ENCODE measurements around the gene CALML5.

The CALML5 gene

DNA sequence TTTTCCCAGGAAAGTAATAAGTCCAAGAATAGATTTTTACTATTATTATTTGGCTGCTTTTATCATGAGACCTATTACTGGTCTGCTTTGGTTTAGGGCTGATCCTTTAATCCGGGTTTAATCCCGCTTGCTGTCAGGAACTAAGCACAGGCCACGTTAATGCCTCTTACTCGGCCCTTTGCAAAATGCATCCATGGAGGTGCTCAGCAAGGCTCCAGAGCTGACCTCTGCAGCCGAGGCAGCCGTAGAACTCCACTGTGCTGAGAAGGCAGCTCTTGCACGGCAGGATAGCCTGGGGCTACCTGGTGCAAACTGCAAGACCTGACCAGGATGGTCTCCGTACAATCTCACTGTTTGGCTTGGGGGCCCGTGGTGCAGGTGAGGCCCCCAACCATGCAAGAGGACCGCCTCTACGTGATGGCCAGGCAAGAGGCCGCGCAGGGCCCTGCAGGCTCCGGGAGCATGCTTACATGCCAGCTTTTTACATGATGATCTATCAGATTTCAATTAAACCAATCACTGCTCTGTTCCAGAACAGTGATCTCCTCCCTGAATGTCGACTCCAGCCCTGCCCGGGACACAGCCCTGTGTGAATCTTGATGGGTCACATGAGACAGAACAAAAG lies 15.0 kb upstream of the CALML5 start:
- no peak for DNase-seq

DNA sequence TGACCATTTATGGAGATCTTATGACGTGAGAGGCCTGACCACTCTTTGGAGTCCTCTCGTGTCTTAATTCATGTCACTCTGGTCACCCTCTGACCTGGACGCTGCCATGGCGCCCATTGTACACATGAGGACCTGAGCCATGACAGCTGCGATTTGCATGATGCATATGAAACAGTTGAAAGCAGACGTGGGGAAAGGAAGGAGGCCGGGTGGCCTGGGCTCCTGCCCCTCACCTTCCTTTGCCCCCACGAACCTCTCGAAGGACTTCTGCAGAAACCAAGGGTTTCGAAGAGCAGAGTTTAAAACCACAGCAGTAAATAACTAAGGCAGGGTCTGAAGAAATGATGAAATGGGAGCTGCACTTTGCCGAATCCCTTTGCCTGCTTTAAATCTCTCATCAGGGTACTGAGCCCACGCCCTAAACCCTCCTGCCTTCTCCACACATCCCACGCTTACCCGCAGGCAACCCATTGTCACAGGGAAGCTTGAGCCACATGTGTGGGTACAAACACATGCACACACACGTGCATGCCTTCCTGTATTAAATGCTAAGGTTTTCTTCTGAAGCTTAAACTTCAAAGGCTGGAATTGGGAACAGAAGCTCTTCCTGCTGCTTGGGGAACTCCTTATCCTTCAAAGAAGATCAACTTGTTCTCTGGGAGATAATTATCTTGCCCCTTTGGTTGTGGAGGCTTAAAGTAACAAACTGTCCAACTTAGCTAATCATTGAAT lies 13.7 kb upstream of the CALML5 start:
- no peak for DNase-seq

DNA sequence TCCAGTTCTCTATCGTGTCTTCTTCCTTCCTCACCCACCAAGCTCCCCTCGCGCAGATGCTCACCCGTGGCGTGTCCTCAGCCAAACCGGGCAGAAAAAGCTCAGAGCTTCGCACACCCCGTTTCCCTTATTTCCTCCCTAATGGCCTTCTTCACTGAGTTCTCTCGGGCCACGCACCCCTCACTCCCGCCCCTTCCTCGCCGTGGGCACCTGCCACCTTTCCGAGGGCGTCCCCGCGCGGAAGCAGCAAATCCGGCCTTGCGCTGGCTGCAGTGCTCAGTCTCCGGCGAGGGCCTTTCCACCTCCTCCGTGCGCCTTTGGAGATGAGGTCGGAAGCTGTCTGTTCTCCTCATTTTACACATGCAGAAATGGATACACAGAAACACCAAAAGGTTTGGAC lies 13.0 kb upstream of the CALML5 start:
- DNase-seq = no peak

DNA sequence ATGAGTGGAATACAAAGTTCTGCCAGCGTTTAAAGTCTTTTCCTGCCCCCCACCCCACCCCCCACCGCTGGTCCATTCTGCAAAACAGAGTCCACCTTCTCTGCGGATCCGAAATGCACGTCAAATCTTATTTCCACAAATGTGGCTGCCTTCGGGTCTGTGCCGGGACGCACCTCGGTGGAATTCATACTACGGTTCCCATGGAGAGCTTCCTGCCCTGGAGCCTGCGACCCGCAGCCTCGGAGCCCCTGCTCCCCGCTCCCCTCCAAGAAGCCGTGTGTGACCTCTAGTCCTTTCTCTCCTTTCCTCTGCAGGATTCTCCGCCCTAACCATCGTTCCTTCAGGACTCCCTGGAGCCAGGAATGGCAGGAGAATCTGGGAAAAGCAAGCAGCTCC lies 12.5 kb upstream of the CALML5 start:
- no peak for DNase-seq

DNA sequence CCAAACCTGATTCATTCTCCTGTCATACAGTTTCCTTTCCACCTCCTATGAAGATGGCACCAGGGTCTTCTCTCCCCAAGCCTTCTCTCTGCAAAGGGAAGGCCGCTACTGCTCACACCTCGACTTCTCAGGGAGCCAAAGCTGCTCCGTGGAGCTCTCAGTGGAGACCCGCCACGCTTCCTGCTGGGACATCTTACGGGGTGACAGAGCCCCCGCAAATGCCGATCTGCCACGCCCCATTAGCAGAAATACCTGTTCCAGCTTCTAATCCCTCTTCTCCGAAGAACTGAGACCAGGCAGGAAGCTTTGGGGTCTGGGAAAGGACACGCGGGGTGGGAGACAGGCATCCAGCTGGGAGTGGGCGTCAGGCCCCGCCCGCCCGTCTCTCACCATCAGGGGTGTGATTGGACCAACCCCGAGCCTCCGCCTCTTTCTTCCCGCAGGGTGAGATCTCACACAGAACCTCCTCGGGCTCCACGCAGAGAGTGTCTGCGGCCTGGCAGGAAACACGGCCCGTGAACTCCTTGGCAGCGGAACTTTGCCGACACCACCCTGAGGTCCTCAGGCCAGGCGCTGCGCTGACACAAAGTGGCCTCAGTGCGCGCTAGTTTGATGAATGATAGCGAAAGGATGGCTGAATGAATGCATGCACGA lies 12.0 kb upstream of the CALML5 start:
- DNase-seq = no peak

DNA sequence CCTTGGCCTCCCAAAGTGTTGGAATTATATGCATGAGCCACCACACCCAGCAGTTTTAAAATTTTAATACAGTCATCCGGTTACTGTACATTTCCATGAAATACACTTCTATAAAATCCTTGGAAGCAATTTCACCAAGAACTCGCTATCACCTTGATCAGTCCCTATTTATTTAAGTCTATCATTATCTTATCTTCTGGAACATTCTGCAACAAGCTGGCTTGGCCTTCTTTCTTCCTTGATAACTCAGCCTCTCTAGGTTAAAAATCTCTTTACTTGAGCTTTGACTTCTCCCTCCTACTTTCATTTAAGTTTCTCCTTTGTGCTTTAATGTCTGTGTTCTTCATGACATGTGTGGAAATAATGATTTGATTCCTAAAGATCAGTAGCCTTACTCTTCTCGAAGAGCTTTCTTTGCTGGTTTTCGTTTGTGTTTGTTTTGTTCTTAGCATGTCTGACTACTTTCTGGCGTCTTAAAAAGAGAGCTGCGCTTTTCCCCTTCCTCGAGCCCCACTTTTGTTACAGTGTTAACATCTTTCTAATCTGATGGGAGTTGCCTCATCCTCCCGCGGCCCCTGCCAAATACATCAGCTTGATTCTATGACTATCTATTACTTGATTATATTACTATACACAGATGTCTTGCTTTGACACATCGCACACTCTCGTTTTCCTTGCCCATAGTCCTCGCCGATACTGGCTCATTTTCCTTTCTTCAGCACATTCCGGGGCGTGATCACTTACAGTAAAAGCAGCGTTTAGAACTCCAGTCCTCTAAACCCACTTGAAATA lies 11.1 kb upstream of the CALML5 start:
- DNase-seq = no peak

DNA sequence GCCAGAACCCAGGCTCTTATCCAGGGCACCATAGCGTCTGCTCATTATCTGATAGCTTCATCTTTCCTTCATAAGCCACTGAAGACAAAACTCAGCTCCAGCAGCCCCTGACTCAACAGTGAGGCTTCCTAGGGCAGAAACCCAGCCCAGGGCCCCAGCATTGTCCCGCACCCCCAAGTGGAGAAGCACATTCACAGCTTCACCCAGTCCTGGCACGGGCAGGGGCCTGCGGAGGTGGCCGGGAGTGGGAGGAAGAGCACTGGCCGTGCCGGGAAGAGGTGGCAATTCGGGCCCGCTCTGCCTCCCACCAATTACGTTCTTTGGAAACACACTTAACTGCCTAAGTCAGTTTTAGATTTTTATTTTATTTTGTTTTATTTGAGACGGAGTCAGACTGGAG lies 10.3 kb upstream of the CALML5 start:
- no peak for DNase-seq

DNA sequence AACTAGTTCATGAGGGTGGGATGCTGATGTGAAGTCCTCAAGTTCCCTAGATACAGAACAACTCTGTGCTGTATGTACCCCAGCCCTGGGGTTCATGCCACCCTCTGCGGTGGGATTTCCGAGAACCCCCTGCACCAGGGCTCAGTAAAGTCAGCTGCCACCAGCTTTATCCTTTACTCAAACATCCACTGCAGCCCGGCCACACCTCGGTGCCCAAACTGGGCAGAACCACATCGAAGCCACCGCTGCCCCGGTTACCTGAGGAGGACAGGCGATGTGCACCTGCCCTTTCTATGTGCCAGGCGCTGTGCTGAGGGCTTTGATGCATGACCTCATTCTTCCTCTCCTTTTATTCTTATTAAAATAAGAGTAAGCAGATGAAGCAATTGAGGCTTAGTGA lies 9.9 kb upstream of the CALML5 start:
- DNase-seq = no peak

DNA sequence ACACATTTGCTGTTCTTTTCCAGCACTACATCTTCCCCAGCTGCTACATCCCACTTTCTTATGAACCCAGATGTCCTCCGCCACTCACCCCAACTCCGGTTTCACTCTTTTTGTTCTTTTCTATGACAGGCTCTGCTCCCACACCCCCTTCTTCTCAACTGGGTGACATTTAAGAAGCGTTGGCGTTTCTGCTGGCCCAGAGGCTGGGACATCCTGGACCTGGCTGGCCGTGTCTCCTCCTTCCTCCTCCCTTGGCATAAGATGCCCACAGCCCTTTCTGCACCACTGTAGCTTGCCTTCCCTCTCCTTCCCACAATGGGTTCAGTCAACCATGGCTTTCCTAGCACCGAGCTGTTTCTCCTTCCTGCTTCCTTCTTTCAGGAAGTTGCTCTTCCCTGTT lies 9.4 kb upstream of the CALML5 start:
- DNase-seq = no peak

DNA sequence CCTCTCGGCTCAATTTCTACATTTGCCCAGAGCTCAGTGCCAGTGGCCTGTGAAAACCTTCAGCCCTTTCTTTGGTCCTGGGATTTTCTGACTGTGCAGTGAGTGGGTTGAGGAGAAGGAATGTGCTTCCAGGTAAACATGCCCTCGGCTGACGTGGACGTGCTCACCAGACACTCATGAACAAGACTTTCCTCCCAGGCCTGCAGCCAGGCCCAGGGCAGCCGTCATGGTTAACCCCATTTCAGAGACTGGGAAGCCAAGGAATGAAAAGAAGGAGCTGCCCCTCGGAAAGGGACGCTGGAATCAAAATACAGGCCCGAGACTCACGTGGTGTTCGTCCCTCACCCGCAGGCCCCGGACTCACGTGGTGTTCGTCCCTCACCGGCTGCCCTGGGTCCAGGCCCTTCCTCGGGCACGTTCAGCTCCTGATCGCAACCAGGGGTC lies 8.8 kb upstream of the CALML5 start:
- DNase-seq = no peak

DNA sequence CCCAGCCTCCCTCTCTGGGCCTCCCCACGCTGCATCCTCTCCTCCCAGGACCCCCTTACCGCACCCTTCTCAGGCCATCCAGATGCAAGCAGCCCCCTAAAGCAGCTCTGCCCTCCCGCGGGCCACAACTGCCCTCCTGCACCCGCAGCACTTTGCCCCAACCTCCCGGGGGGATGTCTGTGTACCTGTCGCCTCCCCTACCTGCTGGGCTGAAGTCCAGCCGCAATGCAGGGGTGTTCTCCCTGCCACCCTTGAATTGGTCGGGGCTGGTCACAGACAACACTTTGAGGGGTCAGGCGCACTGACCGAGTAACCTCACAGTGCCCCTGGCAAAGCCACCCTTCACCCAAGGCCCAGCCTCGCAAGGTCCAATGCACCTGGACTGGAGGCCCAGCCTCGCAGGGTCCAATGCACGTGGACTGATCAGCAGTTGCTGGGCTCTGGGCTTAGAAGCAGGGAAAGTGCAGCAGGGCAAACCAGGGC lies 8.3 kb upstream of the CALML5 start:
- DNase-seq = no peak

DNA sequence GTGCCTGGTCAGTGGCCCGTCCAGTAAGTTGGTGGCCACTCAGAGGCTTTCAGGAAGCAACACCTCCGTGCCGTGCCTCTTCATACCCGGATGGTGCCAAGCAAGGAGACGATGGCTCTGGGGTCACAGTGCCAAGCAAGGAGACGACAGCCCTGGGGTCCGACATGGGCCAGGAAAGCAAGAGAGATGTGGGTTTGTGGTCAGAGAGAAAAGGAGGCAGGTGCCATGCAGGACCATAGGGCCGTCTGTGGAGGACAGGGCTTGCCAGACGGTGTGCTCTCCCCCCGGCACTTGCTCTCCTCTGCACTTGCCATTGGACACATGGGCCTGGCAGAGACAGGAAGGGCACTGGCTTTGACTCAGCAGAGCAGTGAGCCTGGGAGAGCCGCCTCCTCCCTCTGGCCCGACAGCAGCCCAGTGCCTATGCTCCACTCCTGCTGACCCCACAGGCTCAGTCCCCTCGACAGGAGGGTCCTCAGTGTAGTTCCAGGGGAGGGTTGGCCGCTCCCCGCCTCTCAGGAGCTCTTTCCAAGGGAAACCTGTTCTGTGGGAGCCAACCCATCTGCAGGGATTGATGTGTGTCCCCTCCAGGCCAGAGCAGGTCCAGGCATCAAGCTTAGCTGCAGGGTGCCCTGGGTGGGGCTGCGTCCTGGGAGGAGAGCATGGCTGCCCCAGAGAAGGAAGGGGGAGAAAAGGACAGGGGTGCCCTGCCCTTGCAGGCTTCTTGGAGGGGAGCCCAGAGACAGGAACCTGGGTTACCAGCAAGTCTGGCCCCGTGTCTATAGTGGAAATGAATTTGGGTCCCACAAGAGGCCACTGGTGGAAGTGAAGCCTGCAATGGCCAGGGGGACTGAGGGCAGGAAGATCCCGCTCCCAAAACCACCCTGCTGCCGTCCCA lies 7.6 kb upstream of the CALML5 start:
- DNase-seq = no peak

DNA sequence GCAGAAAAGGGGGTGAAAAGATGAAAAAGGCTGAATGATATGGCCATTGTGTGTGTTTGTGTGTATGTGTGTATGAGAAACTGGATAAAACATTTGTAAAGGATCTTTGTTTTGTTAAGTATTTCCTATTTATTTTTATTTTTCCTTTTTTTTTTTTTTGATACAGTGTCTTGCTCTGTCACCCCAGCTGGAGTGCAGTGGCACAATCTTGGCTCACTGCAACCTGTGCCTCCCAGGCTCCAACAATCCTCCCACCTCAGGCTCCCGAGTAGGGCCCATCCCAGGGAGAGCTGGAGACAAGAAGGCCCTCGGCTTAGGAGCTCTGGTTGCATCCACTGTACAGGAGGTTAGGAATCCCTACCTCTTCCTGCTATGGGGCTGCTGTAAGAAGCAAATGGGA lies 6.9 kb upstream of the CALML5 start:
- DNase-seq = no peak

DNA sequence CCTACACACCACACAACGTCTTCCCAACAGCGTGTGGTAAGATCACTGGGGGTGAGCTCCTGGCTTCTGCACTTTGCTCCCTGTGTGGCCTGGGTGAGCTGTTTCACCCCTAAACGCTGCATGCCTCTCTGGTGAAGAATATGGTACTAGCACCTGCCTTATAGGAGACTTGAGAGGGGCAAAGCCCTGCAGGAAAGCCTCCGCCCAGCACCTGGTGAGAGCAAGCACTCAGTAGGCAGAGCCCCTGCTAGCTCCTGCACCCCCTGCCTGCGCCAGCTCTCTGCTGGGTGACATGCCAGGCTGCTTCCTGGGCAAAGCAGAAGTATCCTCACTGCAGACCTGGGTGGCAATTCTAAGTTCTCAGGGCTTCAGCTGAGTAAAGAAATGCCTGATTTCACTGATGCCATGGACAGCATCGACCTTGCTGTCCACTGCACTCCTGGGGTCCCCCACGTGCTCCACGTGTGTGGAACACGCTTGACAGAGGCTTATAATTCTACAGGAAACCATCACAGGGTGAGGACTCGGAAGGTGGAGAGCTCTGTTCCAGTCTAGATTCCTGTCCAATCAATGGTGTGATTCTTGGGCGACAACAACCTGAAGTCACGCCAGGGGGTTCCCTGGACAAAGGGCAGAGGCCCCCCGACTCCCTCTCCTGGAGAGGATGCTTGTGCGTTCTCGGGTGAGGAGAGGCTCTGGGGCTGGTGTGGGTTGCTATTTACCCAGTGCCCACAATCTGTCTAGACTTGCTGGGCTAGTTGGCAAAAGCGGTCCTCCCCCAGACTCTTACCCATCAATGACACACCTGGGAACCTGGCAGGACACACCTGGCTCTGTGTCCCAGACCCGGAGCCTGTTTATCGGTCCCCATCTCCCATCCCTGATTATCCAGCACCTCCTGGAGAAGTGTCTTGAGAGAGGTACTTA lies 5.0 kb upstream of the CALML5 start:
- DNase-seq = no peak

DNA sequence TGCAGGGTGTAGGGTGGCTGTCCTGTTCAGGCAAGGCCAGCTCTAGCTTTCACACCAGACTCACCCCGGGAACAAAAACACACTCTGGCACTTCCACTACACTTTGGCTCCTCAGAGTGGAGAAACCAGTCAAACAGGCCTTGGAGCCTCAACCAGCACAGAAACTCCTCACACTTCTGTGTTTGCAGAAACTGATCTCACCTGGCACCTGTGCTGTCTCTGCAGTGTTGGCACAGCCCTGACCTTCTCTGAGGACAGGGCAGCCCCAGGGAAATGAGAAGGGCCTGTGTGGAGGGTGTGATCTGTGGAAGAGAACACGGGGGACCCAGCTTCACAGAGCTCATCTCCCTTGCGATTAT lies 4.1 kb upstream of the CALML5 start:
- DNase-seq = no peak

DNA sequence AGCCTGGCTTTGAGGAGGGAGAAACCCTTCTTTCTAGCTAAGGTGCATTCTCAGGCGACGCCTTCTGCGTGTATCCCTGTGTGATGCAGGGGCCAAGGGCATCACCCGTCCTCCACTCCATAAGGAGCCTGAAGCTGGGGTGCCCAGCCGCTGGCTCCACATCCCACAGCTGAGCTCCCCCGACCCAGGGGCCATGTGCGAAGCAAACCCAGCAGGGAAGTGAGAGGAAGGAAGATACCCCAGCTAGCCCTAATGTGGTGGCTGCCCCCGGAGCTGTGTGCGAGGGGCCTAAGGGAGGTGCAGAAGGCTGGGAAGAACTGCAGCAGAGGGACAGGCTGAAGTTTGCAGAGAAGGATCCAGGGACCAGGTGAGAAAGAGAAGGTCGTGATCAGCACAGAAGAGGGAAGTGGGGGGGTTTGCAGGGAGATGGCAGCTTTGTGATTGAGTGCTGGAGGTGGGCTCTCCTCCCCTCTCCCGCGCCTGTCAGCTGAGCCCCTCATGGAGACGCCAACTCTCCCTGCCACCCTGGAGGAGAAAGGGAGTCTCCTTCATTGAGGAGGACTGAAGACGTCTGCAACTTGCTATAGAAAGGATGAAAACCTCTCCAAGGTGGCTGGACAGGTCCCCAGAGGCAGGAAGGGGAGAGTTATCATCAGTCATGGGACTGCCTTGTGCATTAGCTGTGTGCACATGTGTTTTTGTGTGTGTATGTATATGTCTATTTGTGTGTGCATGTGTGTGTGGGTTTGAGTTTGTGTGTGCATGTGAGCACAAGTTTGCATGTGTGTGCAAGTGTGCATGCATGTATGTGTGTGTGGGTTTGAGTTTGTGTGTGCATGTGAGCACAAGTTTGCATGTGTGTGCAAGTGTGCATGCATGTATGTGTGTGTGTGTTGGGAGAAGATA lies 3.5 kb upstream of the CALML5 start:
- no peak for DNase-seq

DNA sequence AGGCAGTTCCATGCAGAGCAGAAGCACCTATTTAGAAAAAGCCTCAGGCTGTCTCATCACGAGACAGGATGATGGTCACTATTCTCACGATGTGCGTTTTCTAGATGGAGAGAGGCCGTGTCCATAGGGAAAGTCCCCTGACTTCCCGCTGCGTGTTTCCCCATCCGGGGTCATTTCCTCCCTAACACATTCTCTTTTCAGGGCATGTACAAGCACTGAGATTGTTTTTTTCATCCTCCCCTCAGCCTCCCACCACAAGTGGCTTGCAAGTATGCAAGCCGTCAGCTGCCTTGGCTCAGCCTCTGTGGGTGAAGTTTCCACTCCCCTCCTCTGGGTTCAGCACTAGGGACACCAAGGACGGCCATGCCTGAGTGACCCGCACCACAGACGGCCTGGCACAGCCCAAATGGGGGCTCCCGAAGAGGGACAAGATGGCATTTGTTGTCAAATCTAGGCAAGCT lies 2.7 kb upstream of the CALML5 start:
- peak; percentile 0 to 3 for DNase-seq

DNA sequence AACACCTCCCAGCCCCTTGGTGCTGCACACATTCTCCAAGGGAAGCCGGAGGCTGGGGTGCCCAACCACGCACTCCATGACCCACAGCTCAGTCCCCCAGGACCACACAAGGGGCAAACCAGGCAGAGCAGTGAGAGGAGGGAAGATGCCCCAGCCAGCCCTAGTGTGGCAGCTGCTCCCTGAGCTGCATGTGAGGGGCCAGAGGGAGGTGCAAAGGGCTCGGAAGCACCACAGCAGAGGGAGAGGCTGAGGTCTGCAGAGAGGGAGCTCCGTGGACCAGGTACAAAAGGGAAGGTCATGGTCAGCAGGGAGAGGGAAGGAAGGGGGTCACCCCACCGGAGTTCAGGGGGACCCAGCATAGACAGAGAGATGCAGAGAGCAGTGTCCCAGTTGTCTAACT lies 1.5 kb upstream of the CALML5 start:
- no peak for DNase-seq

DNA sequence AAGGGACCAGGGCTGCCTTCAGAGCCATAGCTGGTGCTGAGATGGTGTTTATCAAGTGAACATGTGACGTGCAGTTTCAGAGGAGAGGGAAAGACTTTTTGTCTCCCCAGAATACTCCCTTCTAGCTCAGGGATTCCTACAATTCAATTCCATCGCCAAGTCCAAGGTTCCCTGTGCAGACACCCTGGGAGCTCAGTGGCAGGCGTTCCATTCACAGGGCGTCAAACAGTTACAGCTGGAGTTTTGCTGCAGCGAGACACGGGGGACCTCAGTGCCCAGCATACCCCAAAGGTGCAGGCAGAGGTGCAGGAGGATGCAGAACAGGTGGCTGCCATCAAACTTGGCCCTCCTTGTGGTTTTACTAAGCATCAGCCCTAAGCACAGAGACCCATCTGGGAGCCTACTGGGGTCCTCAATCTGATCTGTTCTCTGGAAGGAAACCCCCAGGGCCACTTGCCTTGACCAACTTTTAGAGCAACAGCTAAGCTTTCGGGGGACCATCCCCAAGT lies 846 bp upstream of the CALML5 start:
- DNase-seq = no peak

Data from inflammatory macrophage treated with lipopolysaccharide for 1 hour (primary cell).